Urothelium cell line (cell line): ENCODE data around the gene ACBD3.
A peak's percentile ranks its signal among the peaks of the same experiment; 100 is the strongest.
"Not testable (repeated sequence)": the region's sequence is repeated elsewhere in the genome, so short reads cannot be mapped to it uniquely, and the experiment has no call there.

Experiments
- DNase-seq: peaks from one replicate; pipeline ENCODE4 v3.0.0; 2011; ENCODE audit warnings: low spot score, mixed read lengths
- FAIRE-seq: peaks from 2 replicates; lab custom pipeline; 2011; peaks lifted over from hg19 to GRCh38; lab: Jason Lieb, UNC

ACBD3 gene

GRCh38 chr1:226202666-226203065 is 16.1 kb upstream of the ACBD3 start:
- not testable (repeated sequence) for FAIRE-seq, DNase-seq

GRCh38 chr1:226202246-226202645 is 15.7 kb upstream of the ACBD3 start:
- FAIRE-seq (no peak), DNase-seq (no peak)

DNA sequence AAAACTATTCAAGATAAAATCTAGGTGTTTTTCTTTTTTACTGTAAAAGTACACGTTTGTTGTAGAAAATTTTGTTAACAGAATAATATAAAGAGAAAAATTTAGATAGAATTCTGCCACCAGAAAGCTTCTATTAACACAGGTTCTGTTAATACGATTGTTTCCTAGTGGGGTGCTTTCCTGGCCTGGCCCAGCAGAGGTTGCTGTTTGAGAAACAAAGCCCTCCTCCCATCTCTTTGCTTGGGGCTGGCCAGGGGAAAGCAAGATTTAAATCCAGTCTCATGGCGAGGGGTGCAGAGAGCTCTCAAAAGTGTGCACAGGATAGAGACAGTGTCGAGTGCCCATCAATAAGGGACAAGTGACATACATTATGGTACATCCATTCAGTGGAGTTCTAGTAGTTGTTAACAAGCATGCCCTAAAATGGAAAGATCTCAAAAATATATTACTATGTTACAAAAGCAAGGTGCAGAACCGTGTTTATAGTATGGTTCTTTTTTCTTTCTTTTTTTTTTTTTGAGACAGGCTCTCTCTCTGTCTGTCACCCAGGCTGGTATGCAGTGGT is 14.6 kb upstream of the ACBD3 start:
- FAIRE-seq: no peak
- DNase-seq: peak; percentile 29

DNA sequence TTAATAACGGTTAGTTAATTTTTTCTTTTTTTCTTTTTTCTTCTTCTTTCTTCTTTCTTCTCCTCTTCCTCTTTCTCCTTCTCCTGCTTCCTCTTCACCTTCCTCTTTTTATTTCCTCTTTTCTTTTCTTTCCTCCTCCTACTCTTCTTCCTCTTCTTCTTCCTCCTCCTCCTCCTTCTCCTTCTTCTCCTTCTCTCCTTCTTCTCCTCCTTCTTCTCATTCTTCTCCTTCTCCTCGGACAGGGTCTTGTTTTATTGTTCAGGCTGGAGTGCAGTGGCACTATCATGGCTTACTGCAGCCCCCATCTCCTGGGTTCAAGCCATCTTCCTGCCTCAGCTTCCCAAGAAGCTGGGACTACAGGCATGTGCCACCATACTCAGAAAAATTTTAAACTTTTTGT is 13.4 kb upstream of the ACBD3 start:
- FAIRE-seq (no peak), DNase-seq (no peak)

DNA sequence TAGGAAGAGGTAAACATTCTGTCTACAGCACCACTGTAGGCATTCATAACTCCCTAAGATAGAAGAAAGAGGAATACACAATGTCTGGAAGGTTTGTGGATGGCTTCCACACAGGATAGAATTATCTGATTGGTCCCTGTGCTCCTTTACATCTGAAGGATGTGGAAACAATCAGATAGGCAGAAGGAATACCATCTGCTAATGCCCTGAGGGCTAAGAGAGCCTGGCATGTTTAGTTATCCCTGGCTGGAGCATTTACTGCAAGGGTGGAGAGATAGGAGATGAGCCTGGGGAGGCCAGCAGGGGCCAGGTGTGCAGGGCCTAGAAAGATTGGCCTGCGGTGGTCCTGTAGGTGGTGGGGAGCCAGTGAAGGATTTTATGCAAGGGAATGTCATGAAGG is 8.6 kb upstream of the ACBD3 start:
- DNase-seq: no peak
- no peak for FAIRE-seq

- DNase-seq: no peak
- FAIRE-seq: no peak
Observed at GRCh38 chr1:226187380-226187779, 839 bp upstream of the ACBD3 start.

DNA sequence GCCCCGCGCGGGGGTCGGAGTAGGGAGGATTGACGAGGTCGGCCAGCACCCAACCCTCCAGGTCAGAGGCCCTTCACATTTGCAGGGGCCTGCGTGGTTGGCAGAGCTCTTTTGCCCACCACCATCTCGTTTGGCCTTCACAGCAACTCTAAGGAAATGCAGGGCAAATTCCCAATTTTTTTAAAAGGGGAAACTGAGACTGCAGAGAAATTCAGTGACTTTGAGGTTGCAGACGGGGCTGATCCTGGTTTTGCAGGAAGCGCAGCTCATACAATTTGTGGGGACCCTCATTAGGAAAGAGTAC is 430 bp upstream of the ACBD3 start:
- FAIRE-seq (no peak), DNase-seq (no peak)

DNA sequence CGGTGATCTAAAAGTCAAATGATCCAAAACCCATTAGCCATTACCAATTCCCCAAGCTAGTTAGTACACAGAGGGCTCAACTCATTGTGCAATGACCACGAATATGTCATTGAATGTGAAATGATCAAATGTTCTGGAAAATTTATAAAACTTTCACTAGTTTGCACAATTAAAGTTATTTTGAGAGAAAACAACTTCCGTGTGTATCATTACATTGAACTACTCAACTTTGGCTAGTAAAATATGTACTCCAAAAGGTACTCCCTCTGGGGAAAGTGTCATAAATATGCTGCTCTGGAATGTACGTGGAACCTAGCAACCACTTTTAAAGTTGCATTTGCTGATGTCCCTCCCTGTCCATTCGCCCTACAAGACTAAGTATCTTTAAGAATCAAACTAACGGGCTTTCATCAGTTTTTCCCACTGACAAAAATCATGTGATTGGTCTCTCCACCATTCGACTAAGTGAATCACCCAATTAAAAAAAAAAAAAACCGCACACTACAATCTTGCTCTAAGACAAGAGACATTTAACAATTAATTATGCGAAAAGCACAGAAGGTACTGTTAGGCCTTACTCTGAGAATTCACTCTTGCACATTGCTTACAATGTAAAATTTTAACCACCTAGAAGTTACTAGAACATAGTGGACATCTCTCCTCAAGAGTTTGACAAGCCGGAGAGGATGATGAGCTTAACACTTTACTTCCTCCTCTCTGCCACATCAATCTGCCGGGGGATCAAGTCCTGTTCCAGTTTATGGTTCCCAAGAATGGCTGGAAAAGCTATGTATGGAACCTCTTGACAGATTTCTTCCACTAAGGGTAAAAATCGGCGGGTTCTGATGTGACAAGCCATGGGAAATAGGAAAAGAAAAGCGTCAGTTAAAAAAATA is 1.2 kb downstream of the ACBD3 start:
- FAIRE-seq (no peak), DNase-seq (no peak)

DNA sequence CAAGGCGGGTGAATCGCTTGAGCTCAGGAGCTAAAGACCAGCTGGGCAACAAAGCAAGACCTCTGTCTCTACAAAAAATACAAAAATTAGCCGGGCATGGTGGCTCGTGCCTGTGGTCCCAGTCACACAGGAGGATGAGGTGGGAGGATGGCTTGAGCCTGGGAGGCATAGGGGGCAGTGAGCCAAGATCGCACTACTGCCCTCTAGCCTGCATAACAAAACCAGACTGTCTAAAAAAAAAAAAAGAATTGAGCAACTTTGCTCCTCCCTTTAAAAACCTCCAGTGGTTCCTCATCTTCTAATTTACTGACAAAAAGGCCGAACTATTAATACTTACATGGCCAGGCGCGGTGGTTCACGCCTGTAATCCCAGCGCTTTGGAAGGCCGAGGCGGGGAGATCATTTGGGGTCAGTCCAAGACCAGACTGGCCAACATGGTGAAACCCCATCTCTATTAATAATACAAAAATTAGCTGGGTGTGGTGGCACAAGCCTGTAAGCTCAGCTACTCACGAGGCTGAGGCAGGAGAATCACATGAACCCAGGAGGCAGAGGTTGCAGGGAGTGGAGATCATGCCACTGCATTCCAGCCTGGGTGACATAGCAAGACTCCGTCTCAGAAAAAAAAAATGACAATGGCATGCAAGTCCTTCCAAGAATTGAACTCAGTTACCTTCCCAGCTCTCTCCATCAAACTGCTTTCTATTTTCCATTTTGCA is 4.4 kb downstream of the ACBD3 start:
- no peak for FAIRE-seq
- DNase-seq: peak; percentile 42

GRCh38 chr1:226176870-226177269 is 9.7 kb downstream of the ACBD3 start:
- FAIRE-seq (no peak), DNase-seq (no peak)

DNA sequence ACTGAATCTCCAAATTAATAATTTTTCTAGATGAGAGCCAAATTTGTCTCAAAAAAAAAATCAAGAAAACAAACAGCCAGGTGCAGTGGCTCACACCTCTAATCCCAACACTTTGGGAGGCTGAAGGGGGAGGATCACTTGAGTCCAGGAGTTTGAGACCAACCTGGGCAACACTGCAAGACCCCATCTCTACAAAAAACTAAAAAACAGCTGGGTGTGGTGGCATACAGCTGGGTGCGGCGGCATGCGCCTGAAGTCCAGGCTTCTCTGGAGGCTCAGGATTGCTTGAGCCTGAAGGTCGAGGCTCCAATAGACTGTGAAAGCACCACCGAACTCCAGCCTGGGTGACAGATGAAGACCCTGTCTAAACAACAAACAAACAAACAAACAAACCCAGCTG is 14.0 kb downstream of the ACBD3 start:
- DNase-seq: no peak
- FAIRE-seq: no peak

DNA sequence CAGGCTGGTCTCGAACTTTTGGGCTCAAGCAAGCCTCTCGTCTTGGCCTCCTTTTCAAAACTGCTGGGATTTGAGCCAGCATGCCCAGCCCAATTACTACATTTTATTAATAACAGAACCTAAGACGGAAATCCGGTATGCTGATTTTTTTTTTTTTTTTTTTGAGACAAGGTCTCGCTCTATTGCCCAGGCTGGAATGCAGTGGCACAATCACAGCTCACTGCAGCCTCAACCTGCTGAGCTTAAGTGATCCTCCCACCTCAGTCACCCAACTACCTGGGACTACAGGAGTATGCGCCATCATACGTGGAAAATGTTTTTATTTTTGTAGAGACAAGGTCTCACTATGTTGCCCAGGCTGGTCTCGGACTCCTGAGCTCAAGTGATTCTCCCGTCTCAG is 20.2 kb downstream of the ACBD3 start:
- no peak for FAIRE-seq

DNA sequence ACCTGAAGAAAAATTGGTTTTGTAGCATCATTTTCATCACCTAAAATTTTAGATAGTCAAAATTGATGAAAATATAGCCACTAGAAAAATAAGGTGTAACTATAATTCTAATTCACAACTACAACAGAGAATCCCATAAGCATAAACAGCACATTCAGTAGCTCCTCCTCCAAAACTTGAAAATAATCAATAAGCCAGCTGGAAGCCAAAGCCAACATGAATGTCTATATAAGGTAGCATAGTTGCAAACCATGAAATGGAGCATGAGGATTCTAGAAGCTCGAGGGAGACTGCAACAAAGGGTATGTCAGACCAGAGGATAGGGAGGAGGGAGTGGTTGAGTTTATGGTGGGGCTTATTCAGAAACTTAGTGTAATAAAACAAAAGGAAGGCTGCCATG is 22.4 kb downstream of the ACBD3 start:
- DNase-seq (no peak), FAIRE-seq (no peak)

More for the DNA sequence above, 20.2 kb downstream of the ACBD3 start:
- no peak for DNase-seq

GRCh38 chr1:226162898-226163297 is 23.6 kb downstream of the ACBD3 start:
- DNase-seq (no peak), FAIRE-seq (no peak)

GRCh38 chr1:226158983-226159382 is 27.6 kb downstream of the ACBD3 start:
- no peak for FAIRE-seq
- no peak for DNase-seq

GRCh38 chr1:226158457-226158856 is 28.1 kb downstream of the ACBD3 start:
- DNase-seq (no peak), FAIRE-seq (no peak)

GRCh38 chr1:226157761-226158316 is 28.7 kb downstream of the ACBD3 start:
- DNase-seq (no peak), FAIRE-seq (no peak)

GRCh38 chr1:226154593-226154992 is 31.9 kb downstream of the ACBD3 start:
- FAIRE-seq (no peak), DNase-seq (no peak)

- DNase-seq (no peak), FAIRE-seq (no peak)
Observed at GRCh38 chr1:226149806-226150205, 36.7 kb downstream of the ACBD3 start.

DNA sequence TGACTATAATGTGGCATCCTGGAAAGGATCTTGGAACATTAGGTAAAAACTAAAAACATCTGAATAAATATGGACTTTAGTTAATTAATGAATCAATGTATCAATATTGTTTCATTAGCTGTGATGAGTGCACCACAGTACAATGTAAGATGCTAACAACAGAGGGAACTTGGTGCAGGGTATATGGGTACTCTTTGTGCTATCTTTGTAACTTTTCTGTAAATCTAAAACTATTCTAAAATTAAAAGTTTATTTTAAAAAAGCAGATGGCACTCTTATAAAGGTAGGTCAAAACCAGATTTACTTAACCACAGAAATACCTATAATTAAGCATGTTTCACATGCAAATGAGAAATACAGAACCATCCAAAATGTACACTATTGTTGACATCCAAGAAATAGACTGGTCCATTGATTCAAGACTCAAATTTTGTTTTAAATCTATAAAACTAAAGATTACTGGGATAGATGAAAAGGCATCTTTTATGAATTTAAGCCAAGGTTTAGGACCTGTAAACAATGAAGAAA is 38.4 kb downstream of the ACBD3 start:
- no peak for FAIRE-seq
- DNase-seq: no peak

DNA sequence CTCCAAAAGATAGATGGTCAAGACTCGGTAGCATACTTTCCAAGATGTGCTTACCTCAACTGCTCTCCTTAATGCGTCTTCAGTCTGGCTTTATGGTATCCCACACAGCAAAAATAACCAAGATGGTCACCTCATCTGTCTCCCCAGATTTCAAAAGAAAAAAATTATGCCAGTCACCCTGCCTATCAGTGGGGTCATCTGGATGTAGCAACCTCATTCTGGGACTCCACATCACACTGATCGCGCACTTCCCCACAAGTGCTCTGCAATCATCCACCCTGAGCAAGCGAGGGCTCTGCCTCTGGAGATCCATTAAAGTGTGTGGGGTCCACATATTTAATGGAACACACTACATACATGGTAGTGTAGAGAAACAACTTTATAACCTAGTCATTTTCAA is 42.5 kb downstream of the ACBD3 start:
- FAIRE-seq (no peak), DNase-seq (no peak)
